Measurements from ENCODE around the gene SERPINB8. TPM values are rescaled to one million over a fixed set of nuclear protein-coding genes. Genes with fewer than 3 reads are reported as not detected.

SERPINB8 gene
- total and polyA plus RNA-seq, 2 donors (not counting 3 experiments of a cell fraction or from before 2014, with no cell fraction given): 15.3 to 25.7 TPM

DNA sequence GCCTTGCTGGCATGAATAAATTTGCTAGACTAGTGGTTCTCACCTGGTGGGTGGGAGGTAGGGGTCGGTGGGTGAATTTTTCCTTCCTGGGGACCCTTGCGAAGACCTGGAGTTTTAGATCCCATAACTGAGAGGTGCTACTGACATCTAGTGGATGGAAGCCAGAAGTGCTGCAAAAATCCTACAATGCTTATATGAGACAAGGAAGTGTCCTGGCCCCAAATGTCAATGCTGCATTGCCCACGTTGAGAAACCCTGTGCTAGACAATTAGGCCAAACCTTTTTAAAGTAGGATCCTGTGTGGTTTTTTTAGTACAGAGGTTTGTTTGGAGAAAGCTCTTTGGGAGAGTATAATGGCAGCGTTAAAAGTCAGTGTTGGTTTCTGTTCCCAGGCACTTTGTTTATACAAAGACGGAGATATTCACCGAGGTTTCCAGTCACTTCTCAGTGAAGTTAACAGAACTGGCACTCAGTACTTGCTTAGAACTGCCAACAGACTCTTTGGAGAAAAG lies 9.6 kb downstream of the SERPINB8 start:
- FAIRE-seq: peak; percentile 50
- DNase-seq (ENCODE audit: low read depth, low spot score): peak; percentile 73
- BruUV-seq (replicated peaks): no TSS peak
- CTCF ChIA-PET: interaction anchor here (0.6 to 0.8 kb wide), 2 partner anchors 9 to 16 kb away, joined by 3 read pairs; no protein-coding TSS in a partner anchor
- Histone ChIP-seq H3K79me2 (ENCODE audit: control insufficient read depth, insufficient read depth, low read length) (peaks cover 35% of the 10 kb centered on the region), H4K20me1 (replicated peaks; ENCODE audit: control insufficient read depth, extremely low read depth, insufficient read depth, low read length) (no peaks in the 10 kb centered on the region), H3K4me1 (ENCODE audit: control insufficient read depth, extremely low read depth, insufficient read depth, low read length) (peaks cover 2% of the 10 kb centered on the region), H3K27ac (ENCODE audit: insufficient read depth, low read depth, low read length) (no peak overlapping the region), H3K9ac (replicated peaks; ENCODE audit: extremely low read depth, insufficient read depth, low read length) (no peak overlapping the region), H2AFZ (ENCODE audit: low read depth, low read length) (no peak overlapping the region), H3K9me1 (replicated peaks; ENCODE audit: control insufficient read depth, extremely low read depth, insufficient read depth, low read length) (no peaks in the 10 kb centered on the region), H3K36me3 (ENCODE audit: control insufficient read depth in 2 of 2, extremely low read depth in 1 of 2, insufficient read depth in 2 of 2, low read length in 2 of 2) (peaks cover 6 to 7% of the 10 kb centered on the region in 2 experiments), H3K27me3 (ENCODE audit: control insufficient read depth in 2 of 2, insufficient read depth in 2 of 2, low read length in 2 of 2) (no peaks in the 10 kb centered on the region), H3K9me3 (replicated peaks; ENCODE audit: control insufficient read depth, insufficient read depth, low read length) (no peaks in the 10 kb centered on the region), H3K4me3 (replicated peaks in 1 of 3; ENCODE audit: insufficient read depth in 1 of 3, low read depth in 1 of 3, low read length in 3 of 3) (no peak overlapping the region), H3K4me2 (ENCODE audit: insufficient read depth, low read length) (peak overlapping the region; percentile 35)
- POLR2A ChIA-PET: no interaction called here
- TF ChIP-seq, protein P1, sequence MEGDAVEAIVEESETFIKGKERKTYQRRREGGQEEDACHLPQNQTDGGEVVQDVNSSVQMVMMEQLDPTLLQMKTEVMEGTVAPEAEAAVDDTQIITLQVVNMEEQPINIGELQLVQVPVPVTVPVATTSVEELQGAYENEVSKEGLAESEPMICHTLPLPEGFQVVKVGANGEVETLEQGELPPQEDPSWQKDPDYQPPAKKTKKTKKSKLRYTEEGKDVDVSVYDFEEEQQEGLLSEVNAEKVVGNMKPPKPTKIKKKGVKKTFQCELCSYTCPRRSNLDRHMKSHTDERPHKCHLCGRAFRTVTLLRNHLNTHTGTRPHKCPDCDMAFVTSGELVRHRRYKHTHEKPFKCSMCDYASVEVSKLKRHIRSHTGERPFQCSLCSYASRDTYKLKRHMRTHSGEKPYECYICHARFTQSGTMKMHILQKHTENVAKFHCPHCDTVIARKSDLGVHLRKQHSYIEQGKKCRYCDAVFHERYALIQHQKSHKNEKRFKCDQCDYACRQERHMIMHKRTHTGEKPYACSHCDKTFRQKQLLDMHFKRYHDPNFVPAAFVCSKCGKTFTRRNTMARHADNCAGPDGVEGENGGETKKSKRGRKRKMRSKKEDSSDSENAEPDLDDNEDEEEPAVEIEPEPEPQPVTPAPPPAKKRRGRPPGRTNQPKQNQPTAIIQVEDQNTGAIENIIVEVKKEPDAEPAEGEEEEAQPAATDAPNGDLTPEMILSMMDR (IDR thresholded peaks at IDR 0.05; ENCODE audit: extremely low read depth in 1 of 2, insufficient read depth in 1 of 2, low read depth in 1 of 2, low read length in 2 of 2): peak; percentile 83 to 84
- TF ChIP-seq JUN (IDR thresholded peaks at IDR 0.05; ENCODE audit: borderline replicate concordance, insufficient read depth, insufficient read length, low read depth): no peak
- dilution Hi-C loops (cut with MboI; ENCODE audit: extremely low pct_ligation_motif_present, low sequenced_read_pairs) (no loop called here), intact Hi-C loops (cut with micrococcal nuclease) (loop anchor here (1.0 kb wide), 3 partner anchors 9 to 461 kb away; partner anchors contain the start of gene SERPINB8)

DNA sequence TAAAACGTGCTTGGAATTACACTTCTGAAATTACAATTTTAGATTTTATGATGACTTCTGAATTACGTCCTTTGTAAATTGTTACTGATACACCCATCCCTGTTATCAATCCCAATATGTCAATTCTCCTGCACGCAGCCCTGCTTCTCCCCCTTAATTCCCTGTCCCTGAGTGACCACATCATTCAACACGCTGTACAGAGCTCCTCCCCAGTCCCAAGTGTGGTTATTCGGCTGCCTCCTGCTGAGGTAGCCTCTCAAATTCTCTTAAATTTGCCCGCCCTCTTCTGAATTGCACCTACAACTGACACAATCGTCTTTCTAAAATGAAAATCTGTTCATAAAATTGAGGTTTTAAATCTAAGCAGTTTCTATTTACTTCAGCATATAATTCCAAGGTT lies 10.1 kb downstream of the SERPINB8 start:
- Histone ChIP-seq H3K4me1 (ENCODE audit: control insufficient read depth, extremely low read depth, insufficient read depth, low read length) (peaks cover 2% of the 10 kb centered on the region), H3K27ac (ENCODE audit: insufficient read depth, low read depth, low read length) (no peak overlapping the region), H3K9me3 (replicated peaks; ENCODE audit: control insufficient read depth, insufficient read depth, low read length) (no peaks in the 10 kb centered on the region), H3K9ac (replicated peaks; ENCODE audit: extremely low read depth, insufficient read depth, low read length) (no peak overlapping the region), H3K36me3 (ENCODE audit: control insufficient read depth in 2 of 2, extremely low read depth in 1 of 2, insufficient read depth in 2 of 2, low read length in 2 of 2) (peaks cover 7 to 8% of the 10 kb centered on the region in 2 experiments), H3K9me1 (replicated peaks; ENCODE audit: control insufficient read depth, extremely low read depth, insufficient read depth, low read length) (no peaks in the 10 kb centered on the region), H3K4me2 (ENCODE audit: insufficient read depth, low read length) (no peak overlapping the region), H4K20me1 (replicated peaks; ENCODE audit: control insufficient read depth, extremely low read depth, insufficient read depth, low read length) (no peaks in the 10 kb centered on the region), H3K79me2 (ENCODE audit: control insufficient read depth, insufficient read depth, low read length) (peaks cover 29% of the 10 kb centered on the region), H3K27me3 (ENCODE audit: control insufficient read depth in 2 of 2, insufficient read depth in 2 of 2, low read length in 2 of 2) (no peaks in the 10 kb centered on the region), H3K4me3 (replicated peaks in 1 of 3; ENCODE audit: insufficient read depth in 1 of 3, low read depth in 1 of 3, low read length in 3 of 3) (no peak overlapping the region), H2AFZ (ENCODE audit: low read depth, low read length) (no peak overlapping the region)
- TF ChIP-seq EZH2 (IDR thresholded peaks at IDR 0.05; ENCODE audit: borderline replicate concordance, low read depth, low read length, severe bottlenecking) (no peak), MYC (IDR thresholded peaks at IDR 0.05; ENCODE audit: low read depth, low read length) (no peak), JUN (IDR thresholded peaks at IDR 0.05; ENCODE audit: borderline replicate concordance, insufficient read depth, insufficient read length, low read depth) (no peak), POLR2A (IDR thresholded peaks at IDR 0.05; ENCODE audit: low read depth, low read length) (no peak), FOS (IDR thresholded peaks at IDR 0.05; ENCODE audit: borderline replicate concordance, insufficient read depth, low read length) (no peak), GATA2 (IDR thresholded peaks at IDR 0.05; ENCODE audit: insufficient read depth, insufficient read length, low read depth, low read length) (no peak), POLR2AphosphoS5 (IDR thresholded peaks at IDR 0.05; ENCODE audit: insufficient read depth, low read depth, low read length) (no peak)
- TF ChIP-seq, protein P2, sequence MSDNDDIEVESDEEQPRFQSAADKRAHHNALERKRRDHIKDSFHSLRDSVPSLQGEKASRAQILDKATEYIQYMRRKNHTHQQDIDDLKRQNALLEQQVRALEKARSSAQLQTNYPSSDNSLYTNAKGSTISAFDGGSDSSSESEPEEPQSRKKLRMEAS (IDR thresholded peaks at IDR 0.05; ENCODE audit: insufficient read depth, insufficient read length): no peak
- TF ChIP-seq, protein P1 (IDR thresholded peaks at IDR 0.05; ENCODE audit: extremely low read depth in 1 of 2, insufficient read depth in 1 of 2, low read depth in 1 of 2, low read length in 2 of 2): no peak
- DNase-seq (ENCODE audit: low read depth, low spot score): no peak
- no TSS peak for BruUV-seq (replicated peaks)
- dilution Hi-C loops (cut with MboI; ENCODE audit: extremely low pct_ligation_motif_present, low sequenced_read_pairs): no loop called here
- intact Hi-C loops (cut with micrococcal nuclease): no loop called here
- FAIRE-seq: no peak
- CTCF ChIA-PET: interaction anchor here (0.6 to 0.8 kb wide), 2 partner anchors 9 to 16 kb away, joined by 3 read pairs; no protein-coding TSS in a partner anchor
- POLR2A ChIA-PET: no interaction called here
